HG03175 (cell line): Measurements from ENCODE around the gene SIGLEC9.

Experiments
- ATAC-seq: cut with Tn5 transposase; IDR thresholded peaks from one replicate; pipeline ENCODE4 v1.9.1; 2021; ENCODE audit warnings: mild to moderate bottlenecking, moderate library complexity; ENCODE audit not compliant: unreplicated experiment

The SIGLEC9 gene

GRCh38 chr19:51173681-51174080 is 49.0 kb downstream of the SIGLEC9 start:
- ATAC-seq, result no peak

- ATAC-seq, result no peak
These were observed 54.5 kb downstream of the SIGLEC9 start for GRCh38 chr19:51179256-51179655.
